Measurements from ENCODE around the gene NPIPA8. TPM values are rescaled to one million over a fixed set of nuclear protein-coding genes. Genes with fewer than 3 reads are reported as not detected.
"Not testable (repeated sequence)": the region's sequence is repeated elsewhere in the genome, so short reads cannot be mapped to it uniquely, and the experiment has no call there.

Gene NPIPA8
- total RNA-seq, 4 donors from 2014 or later = 10.6 to 42.0 TPM; not detected in 2

DNA sequence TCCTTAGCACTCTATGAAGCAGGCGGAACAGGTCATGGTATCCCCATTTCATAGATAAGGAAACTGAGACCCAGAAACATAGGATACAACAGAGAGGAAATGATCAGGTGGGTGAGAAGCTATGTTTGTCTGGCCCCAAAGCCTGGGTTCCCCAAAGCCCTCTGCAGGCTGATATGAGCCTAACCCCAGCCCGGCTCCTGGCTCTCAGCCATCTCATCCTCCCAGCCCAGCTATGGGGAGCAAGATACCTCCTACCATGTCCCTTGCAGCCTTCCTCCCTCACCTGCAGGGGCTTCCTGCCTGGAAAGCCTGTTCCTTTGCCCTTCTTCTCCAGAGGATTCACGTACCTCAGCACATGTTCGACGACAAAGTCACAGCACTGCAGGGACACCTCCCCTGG is 30.5 kb downstream of the NPIPA8 start:
- H3K27me3 ChIP-seq; DNase-seq; H3K4me3 ChIP-seq (replicated peaks in 1 of 3); H3K27ac ChIP-seq; H3K36me3 ChIP-seq; H3K9me3 ChIP-seq; H3K4me1 ChIP-seq; intact Hi-C loops (cut with DNase I): not testable (repeated sequence)
- WGBS, 2 donors = no CpG with 5 or more reads among the region's 5 CpGs

DNA sequence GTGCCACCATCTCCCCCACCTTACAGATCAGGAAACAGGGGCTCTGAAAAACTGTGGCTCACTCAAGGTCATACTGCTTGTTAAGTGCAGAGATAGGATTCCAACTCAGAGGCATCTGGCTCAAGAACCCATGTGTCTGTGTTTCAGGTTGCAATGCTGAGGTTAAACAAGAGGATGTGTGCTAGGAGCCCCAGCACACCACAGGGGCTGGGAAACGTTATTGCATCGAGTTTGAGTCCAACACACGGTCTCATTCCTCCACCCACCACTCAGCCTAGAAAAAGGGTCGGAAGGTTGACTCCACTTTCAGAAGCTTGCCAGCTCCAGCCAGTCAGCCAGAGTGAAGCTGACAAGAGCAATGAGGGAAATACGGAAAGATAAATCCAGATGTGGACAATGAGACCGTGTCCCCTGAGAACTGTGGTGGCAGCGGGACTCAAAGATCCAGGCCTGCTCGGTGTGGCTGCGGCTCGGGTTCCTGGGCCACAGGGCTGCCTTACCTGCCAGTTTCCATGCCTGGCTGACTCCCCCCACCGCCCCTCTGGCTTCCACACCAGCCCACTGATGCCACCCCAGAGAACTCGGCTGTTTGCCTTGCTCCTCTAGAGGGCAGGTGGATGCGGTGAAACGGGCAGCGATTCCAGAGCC is 33.4 kb downstream of the NPIPA8 start:
- H3K4me1 ChIP-seq; H3K36me3 ChIP-seq; H3K9me3 ChIP-seq; H3K27ac ChIP-seq; intact Hi-C loops (cut with DNase I); H3K27me3 ChIP-seq; H3K4me3 ChIP-seq (replicated peaks in 1 of 3); DNase-seq: not testable (repeated sequence)
- 100% methylated on average over 4 of the region's 15 CpGs; no CpG with 5 or more reads in 1 of the 2 donors for WGBS, 2 donors

DNA sequence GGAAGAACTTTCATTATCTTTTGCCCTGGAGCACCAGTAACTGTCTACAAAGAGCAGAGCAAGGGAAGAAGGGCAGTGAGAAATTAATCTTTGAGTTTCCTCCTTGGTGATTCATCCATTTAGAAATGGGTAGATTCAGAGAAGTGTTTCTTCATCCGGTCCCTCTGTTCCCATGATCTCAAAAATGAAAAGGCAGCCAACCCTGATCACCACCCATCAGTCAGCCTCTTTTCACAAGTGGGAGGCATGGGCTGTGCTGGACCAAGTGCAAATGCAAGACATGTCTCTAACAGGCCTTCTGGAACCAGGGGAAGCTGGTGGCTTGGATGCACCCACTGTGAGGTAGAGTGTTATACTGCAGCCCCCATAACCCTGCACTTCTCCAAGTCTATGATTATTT is 38.8 kb downstream of the NPIPA8 start:
- intact Hi-C loops (cut with DNase I); H3K4me1 ChIP-seq; H3K4me3 ChIP-seq (replicated peaks in 1 of 3); H3K27ac ChIP-seq; DNase-seq; H3K36me3 ChIP-seq; H3K27me3 ChIP-seq; H3K9me3 ChIP-seq: not testable (repeated sequence)
- WGBS, 2 donors = no CpG with 5 or more reads among the region's 1 CpG

DNA sequence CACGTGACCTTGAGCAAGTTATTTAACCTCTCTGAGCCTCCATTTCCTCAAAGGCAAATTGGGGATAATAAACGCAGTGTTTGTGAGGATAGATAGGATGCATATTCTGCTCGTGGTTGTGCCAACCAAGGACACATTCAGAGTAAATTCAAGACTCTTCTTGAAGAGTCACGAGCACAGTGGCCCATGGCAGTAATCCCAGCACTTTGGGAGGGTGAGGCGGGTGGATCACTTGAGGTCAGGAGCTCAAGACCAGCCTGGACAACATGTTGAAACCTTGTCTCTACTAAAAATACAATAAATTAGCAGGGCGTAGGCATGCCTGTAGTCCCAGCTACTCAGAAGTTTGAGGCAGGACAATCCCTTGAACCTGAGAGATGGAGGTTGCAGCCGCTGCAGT is 39.6 kb downstream of the NPIPA8 start:
- H3K4me3 ChIP-seq (replicated peaks in 1 of 3); H3K27me3 ChIP-seq; H3K36me3 ChIP-seq; H3K9me3 ChIP-seq; H3K27ac ChIP-seq; intact Hi-C loops (cut with DNase I); DNase-seq; H3K4me1 ChIP-seq: not testable (repeated sequence)
- no CpG with 5 or more reads among the region's 7 CpGs for WGBS, 2 donors

DNA sequence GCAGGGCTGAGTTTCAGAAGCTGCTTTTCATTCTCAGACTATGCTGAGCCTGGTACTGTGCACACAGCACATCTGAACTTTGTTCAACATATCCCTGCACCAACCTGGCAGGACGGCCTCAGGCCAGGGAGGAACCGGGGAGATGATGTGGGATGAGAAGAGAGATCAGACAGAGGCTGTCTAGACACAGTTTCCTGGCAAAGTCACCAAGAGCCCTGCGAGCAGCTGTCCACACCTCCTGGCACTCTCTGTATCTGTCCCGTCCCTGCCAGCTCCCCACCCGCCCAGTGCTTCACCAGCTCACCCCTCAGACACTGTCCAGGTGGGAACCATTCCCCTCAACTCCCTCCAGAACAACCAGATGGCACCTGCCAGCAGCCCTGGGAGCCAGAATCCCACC is 42.2 kb downstream of the NPIPA8 start:
- intact Hi-C loops (cut with DNase I); H3K4me3 ChIP-seq (replicated peaks in 1 of 3); H3K36me3 ChIP-seq; H3K27me3 ChIP-seq; H3K4me1 ChIP-seq; H3K27ac ChIP-seq; H3K9me3 ChIP-seq; DNase-seq: not testable (repeated sequence)
- WGBS, 2 donors = no CpG with 5 or more reads among the region's 5 CpGs

DNA sequence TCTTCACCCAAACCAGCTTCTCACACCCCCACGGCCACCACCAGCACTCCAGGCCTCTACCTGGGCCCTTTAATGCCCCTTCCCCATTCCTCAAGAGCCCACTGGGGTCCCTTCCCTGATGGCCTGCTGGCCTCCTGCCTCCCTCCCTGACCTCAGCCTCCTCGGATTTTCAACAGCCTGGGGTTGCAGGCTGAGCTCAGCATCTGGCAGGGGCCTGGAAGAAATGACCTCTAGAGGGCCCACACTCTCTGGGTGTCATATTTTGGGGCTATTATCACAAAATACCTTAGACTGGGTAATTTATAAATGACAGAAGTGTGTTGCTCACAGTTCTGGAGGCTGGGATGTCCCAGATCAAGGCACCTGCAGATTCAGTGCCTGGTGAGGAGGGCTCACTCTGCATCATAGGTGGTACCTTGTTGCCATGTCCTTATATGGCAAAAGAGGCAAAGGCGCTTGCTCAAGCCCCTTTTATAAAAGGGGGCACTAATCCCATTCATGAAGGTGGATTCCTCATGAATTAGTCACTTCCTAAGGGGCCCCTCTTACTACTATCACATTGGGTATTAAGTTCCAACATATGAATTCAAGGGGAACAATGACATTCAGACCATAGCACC is 43.1 kb downstream of the NPIPA8 start:
- H3K4me3 ChIP-seq (replicated peaks in 1 of 3); DNase-seq; intact Hi-C loops (cut with DNase I); H3K36me3 ChIP-seq; H3K27me3 ChIP-seq; H3K27ac ChIP-seq; H3K4me1 ChIP-seq; H3K9me3 ChIP-seq: not testable (repeated sequence)
- WGBS, 2 donors = no CpG with 5 or more reads among the region's 3 CpGs

DNA sequence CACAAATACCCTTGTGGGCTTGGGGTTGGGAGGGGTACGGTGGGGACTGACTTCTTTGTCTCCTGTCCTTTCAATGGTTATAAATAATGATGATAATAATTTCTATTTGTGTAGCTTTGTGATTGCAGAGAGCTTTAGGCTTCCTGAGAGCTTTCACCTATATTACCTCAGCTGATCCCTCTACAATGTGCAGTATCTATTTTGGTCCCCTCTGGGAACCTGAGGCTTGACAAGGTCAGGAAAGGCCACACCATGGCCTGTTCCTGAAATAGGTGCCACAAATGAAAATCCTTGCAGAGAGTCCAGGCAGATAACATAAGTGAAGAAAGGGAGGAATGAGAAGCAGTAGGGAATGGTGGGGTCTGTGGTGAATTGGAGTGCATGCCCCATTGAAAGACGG is 45.6 kb downstream of the NPIPA8 start:
- H3K27ac ChIP-seq; DNase-seq; intact Hi-C loops (cut with DNase I); H3K4me1 ChIP-seq; H3K9me3 ChIP-seq; H3K4me3 ChIP-seq (replicated peaks in 1 of 3); H3K27me3 ChIP-seq; H3K36me3 ChIP-seq: not testable (repeated sequence)
- WGBS, 2 donors = no CpG with 5 or more reads among the region's 2 CpGs

DNA sequence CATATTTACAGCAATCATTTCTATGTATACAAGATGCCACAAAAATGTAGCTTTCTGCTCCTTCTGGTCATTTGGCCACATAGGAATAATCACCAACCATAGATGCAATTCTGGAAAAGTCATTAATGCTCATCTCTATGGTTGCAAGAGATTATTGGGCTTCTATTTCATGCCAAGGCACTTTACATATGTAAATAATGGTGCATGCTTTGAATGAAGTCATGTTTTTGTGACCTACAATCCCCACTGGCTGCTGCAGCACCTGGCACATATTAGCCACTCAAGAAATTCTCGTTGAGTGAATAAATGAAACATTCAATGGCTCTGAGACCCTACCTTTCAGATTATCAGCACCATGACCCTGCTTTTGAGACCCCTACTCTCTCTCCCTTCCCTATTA is 50.2 kb downstream of the NPIPA8 start:
- H3K27me3 ChIP-seq; H3K9me3 ChIP-seq; intact Hi-C loops (cut with DNase I); H3K4me1 ChIP-seq; H3K27ac ChIP-seq; DNase-seq; H3K36me3 ChIP-seq; H3K4me3 ChIP-seq (replicated peaks in 1 of 3): not testable (repeated sequence)
- 100% methylated on average over 1 of the region's 1 CpG; no CpG with 5 or more reads in 1 of the 2 donors for WGBS, 2 donors

DNA sequence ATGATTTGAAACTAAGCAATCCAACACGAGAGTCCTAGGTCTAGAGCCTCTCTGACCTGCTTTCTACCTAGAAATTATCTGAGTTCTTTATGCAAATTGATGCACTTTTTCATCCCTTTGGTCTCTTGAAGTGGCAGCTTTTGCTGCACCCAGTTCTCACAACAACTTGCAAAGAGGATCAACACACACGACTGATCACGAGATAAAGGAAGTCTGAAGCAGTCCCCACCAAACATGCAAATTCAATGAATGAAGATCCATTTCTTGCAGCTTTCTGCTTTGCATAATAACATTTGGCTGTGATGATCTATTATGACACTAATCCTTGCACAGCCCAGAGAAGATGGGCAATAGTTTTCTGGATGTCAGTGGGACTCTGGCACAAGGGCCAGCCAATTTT is 56.2 kb downstream of the NPIPA8 start:
- H3K4me1 ChIP-seq; H3K27ac ChIP-seq; H3K9me3 ChIP-seq; H3K4me3 ChIP-seq (replicated peaks in 1 of 3); DNase-seq; intact Hi-C loops (cut with DNase I); H3K27me3 ChIP-seq; H3K36me3 ChIP-seq: not testable (repeated sequence)
- WGBS, 2 donors = no CpG with 5 or more reads among the region's 3 CpGs

DNA sequence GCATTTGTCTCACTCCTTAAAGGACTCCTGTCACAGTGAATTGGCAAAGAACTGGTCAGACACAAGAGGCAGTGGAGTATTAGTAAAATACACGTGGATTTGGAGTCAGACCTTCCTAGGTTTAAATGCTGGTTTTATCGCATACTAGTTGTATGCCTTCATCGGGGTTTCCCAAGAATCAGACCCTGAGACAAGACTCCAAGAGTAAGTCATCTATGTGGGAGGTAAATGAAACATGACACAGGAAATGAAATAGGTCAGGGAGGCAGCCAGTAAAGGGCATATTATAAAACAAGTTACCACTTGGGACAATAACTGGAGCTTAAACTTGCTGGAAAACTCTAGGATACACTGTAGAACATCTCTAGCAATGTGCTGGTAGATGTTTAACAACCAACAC is 59.8 kb downstream of the NPIPA8 start:
- H3K27ac ChIP-seq; H3K9me3 ChIP-seq; H3K4me3 ChIP-seq (replicated peaks in 1 of 3); H3K4me1 ChIP-seq; H3K36me3 ChIP-seq; H3K27me3 ChIP-seq; DNase-seq; intact Hi-C loops (cut with DNase I): not testable (repeated sequence)
- 70% methylated on average over 1 of the region's 3 CpGs; no CpG with 5 or more reads in 1 of the 2 donors for WGBS, 2 donors

DNA sequence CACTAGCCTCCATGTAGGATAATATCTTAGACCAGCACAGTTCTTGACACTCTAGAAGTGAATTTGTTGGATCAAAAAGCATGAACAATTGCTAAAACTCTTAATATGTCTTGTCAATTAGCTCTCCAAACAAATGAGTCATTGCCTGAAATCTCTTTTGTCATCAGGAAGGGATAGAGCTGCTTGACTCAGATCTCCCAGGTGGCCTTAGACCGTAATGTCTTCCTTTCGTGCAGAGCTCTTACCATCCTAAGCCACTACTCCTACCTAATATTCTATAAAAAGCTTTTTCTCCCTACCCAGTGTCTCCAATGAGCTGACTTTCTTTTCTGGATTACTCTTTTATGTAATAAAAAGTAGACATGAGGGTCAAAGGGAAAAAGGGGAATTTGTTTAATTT is 66.4 kb downstream of the NPIPA8 start:
- H3K27me3 ChIP-seq; DNase-seq; H3K4me3 ChIP-seq (replicated peaks in 1 of 3); H3K27ac ChIP-seq; H3K9me3 ChIP-seq; intact Hi-C loops (cut with DNase I); H3K36me3 ChIP-seq; H3K4me1 ChIP-seq: not testable (repeated sequence)
- 56% methylated on average over 2 of the region's 2 CpGs; no CpG with 5 or more reads in 1 of the 2 donors for WGBS, 2 donors
